ENCODE results near the gene PCLAF.

DNA sequence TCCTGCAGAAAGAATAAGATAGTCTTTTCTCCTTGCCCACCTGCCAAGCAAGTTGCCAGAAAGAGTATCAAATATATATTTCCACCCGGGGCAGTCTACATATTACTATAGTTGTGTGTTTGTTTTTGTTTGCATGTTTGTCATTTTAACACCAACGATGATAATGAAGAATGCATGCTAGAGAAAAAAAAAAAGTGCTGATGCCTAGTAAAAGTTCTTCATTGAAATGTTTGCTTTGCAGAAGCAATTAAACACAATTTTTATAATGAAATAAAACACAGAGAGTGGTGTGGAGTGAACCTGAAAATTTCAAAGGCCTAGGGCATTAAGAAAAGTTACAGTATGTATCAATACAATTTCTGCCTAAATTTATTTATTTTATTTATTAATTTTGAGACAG lies 2.5 kb upstream of the PCLAF start:
- TF ChIP-seq, protein P1, sequence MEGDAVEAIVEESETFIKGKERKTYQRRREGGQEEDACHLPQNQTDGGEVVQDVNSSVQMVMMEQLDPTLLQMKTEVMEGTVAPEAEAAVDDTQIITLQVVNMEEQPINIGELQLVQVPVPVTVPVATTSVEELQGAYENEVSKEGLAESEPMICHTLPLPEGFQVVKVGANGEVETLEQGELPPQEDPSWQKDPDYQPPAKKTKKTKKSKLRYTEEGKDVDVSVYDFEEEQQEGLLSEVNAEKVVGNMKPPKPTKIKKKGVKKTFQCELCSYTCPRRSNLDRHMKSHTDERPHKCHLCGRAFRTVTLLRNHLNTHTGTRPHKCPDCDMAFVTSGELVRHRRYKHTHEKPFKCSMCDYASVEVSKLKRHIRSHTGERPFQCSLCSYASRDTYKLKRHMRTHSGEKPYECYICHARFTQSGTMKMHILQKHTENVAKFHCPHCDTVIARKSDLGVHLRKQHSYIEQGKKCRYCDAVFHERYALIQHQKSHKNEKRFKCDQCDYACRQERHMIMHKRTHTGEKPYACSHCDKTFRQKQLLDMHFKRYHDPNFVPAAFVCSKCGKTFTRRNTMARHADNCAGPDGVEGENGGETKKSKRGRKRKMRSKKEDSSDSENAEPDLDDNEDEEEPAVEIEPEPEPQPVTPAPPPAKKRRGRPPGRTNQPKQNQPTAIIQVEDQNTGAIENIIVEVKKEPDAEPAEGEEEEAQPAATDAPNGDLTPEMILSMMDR (IDR thresholded peaks at IDR 0.05), result no peak
- TF ChIP-seq POLR2AphosphoS5 (IDR thresholded peaks at IDR 0.05; ENCODE audit: low read depth, low read length), result no peak
- TF ChIP-seq, protein P2, sequence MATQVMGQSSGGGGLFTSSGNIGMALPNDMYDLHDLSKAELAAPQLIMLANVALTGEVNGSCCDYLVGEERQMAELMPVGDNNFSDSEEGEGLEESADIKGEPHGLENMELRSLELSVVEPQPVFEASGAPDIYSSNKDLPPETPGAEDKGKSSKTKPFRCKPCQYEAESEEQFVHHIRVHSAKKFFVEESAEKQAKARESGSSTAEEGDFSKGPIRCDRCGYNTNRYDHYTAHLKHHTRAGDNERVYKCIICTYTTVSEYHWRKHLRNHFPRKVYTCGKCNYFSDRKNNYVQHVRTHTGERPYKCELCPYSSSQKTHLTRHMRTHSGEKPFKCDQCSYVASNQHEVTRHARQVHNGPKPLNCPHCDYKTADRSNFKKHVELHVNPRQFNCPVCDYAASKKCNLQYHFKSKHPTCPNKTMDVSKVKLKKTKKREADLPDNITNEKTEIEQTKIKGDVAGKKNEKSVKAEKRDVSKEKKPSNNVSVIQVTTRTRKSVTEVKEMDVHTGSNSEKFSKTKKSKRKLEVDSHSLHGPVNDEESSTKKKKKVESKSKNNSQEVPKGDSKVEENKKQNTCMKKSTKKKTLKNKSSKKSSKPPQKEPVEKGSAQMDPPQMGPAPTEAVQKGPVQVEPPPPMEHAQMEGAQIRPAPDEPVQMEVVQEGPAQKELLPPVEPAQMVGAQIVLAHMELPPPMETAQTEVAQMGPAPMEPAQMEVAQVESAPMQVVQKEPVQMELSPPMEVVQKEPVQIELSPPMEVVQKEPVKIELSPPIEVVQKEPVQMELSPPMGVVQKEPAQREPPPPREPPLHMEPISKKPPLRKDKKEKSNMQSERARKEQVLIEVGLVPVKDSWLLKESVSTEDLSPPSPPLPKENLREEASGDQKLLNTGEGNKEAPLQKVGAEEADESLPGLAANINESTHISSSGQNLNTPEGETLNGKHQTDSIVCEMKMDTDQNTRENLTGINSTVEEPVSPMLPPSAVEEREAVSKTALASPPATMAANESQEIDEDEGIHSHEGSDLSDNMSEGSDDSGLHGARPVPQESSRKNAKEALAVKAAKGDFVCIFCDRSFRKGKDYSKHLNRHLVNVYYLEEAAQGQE (IDR thresholded peaks at IDR 0.05; ENCODE audit: insufficient read depth in 1 of 2, low read depth in 2 of 2, low read length in 1 of 2), result no peak

All from Panc1 (cell line).